K562 (cell line): ENCODE measurements around the gene GZMH. TPM values are rescaled to one million over a fixed set of nuclear protein-coding genes. Genes with fewer than 3 reads are reported as not detected.

ENCODE experiments used
- ATAC-seq: fragments of 200-7000 bp; cut with Tn5 transposase; 3 replicates; pipeline ENCODE4 v1.9.1; 2020; ENCODE audit warnings: moderate library complexity
- BruUV-seq: library from RNA; stranded (reverse); fragments of 400-500 nt; replicated peaks from 2 replicates; lab custom pipeline; 2021; lab: Mats Ljungman, UMichigan
- CTCF ChIA-PET: fragments of 300-600 bp; formaldehyde crosslinking; extraction: SDS; loops from one replicate; lab custom pipeline; 2021; ENCODE audit warnings: low intra/inter-chr PET ratio; lab: Yijun Ruan, JAX
- POLR2A ChIA-PET: fragments of 300-600, 350-650 bp; sonication (Branson Sonifier 250); formaldehyde crosslinking; extraction: SDS; loops from one replicate; lab custom pipeline; 2021; ENCODE audit warnings: antibody characterized with exemption, inconsistent platforms; lab: Yijun Ruan, JAX
- DNase-seq, 4 experiments: peaks; one replicate each; pipeline versions ENCODE4 v3.0.0 to v3.0.0-alpha.2; 2011 to 2018; ENCODE audit warnings: low spot score in 3 of 4, mixed read lengths in 3 of 4; ENCODE audit errors: extremely low read depth in 1 of 4
- FAIRE-seq: peaks from 2 replicates; lab custom pipeline; 2011; peaks lifted over from hg19 to GRCh38; lab: Jason Lieb, UNC
- H2AFZ ChIP-seq: 2 replicates; pipeline ENCODE4 v1.6.0; 2011; ENCODE audit warnings: low read depth, low read length, control low read depth, inconsistent platforms
- H3K27ac ChIP-seq: fragments of 200-600 bp; 3 replicates; pipeline ENCODE4 v1.8.0; 2011; ENCODE audit warnings: low read depth, mild to moderate bottlenecking, control low read depth, inconsistent platforms, low read length, moderate library complexity, mixed read lengths; ENCODE audit errors: extremely low read depth
- H3K27me3 ChIP-seq, 2 experiments: fragments of 300-600 bp in 1 of 2; 2 replicates in 1 of 2; 3 replicates in 1 of 2; pipeline versions ENCODE4 v1.6.0 to v1.8.0; 2011; ENCODE audit warnings: inconsistent platforms in 2 of 2, low read length in 2 of 2, mild to moderate bottlenecking in 1 of 2, mixed read lengths in 1 of 2, moderate library complexity in 1 of 2; ENCODE audit not compliant: control insufficient read depth in 2 of 2, insufficient read depth in 2 of 2
- H3K36me3 ChIP-seq: fragments of 300-600 bp; 3 replicates; pipeline ENCODE4 v1.8.0; 2011; ENCODE audit warnings: mild to moderate bottlenecking, low read length, inconsistent platforms; ENCODE audit not compliant: control insufficient read depth, insufficient read depth
- H3K4me1 ChIP-seq, 2 experiments: fragments of 200-600 bp in 1 of 2; replicated peaks in 1 of 2; 2 replicates in 1 of 2; 3 replicates in 1 of 2; pipeline versions ENCODE4 v1.5.1 to v1.8.0; 2011; ENCODE audit warnings: inconsistent platforms in 2 of 2, low read length in 2 of 2, mild to moderate bottlenecking in 1 of 2, mixed read lengths in 1 of 2, moderate library complexity in 1 of 2; ENCODE audit not compliant: control insufficient read depth in 2 of 2, insufficient read depth in 2 of 2
- H3K4me2 ChIP-seq: 2 replicates; pipeline ENCODE4 v1.6.1; 2011; ENCODE audit warnings: low read length, control low read depth, inconsistent platforms, mixed read lengths; ENCODE audit not compliant: insufficient read depth
- H3K4me3 ChIP-seq: fragments of 200-600 bp; sonication (generic), shearing (Covaris generic); 2 replicates; pipeline ENCODE4 v1.5.1; 2016; ENCODE audit warnings: control low read depth, inconsistent platforms
- H3K79me2 ChIP-seq: fragments of 200-600 bp; 3 replicates; pipeline ENCODE4 v1.8.0; 2011; ENCODE audit warnings: low read length, inconsistent platforms; ENCODE audit not compliant: control insufficient read depth, insufficient read depth
- H3K9ac ChIP-seq, 2 experiments: 2 replicates each; pipeline versions ENCODE4 v1.6.0 to v1.6.1; 2011; ENCODE audit warnings: low read depth in 2 of 2, low read length in 2 of 2, control low read depth in 1 of 2, inconsistent platforms in 1 of 2, mild to moderate bottlenecking in 1 of 2, mixed read lengths in 1 of 2; ENCODE audit not compliant: insufficient read depth in 1 of 2
- H3K9me1 ChIP-seq: one replicate; pipeline ENCODE4 v1.6.0; 2011; ENCODE audit warnings: inconsistent platforms, mild to moderate bottlenecking, low read length, moderate library complexity; ENCODE audit not compliant: control insufficient read depth, insufficient read depth
- H3K9me3 ChIP-seq: replicated peaks from 2 replicates; pipeline ENCODE4 v1.5.1; 2011; ENCODE audit warnings: low read depth, low read length, inconsistent platforms; ENCODE audit not compliant: control insufficient read depth, insufficient read depth
- H4K20me1 ChIP-seq: replicated peaks from 2 replicates; pipeline ENCODE4 v1.6.1; 2011; ENCODE audit warnings: low read length, inconsistent platforms, mixed read lengths; ENCODE audit not compliant: control insufficient read depth, insufficient read depth
- CSDE1 ChIP-seq, 2 experiments: fragments of 450-650 bp; IDR thresholded peaks; 2 replicates each; pipeline ENCODE4 v1.6.1; 2016; ENCODE audit warnings: mild to moderate bottlenecking in 1 of 2
- MYNN ChIP-seq, 2 experiments: sonication (generic); formaldehyde crosslinking in 1 of 2; IDR thresholded peaks; 2 replicates each; pipeline versions ENCODE4 v1.5.0 to v1.6.1; 2016 to 2020; ENCODE audit warnings: antibody characterized with exemption in 1 of 2, missing genetic modification reagents in 1 of 2
- POLR3A ChIP-seq: IDR thresholded peaks from 2 replicates; pipeline ENCODE4 v1.6.1; 2011; ENCODE audit warnings: borderline replicate concordance, mild to moderate bottlenecking, moderate library complexity; ENCODE audit not compliant: insufficient read length, insufficient read depth; ENCODE audit errors: extremely low read depth
- ZNF280B ChIP-seq: fragments of 250-450 bp; sonication (Bioruptor Pico); IDR thresholded peaks from 2 replicates; pipeline ENCODE4 v1.5.1; 2021; ENCODE audit warnings: mild to moderate bottlenecking
- ZNF316 ChIP-seq: fragments of 450-650 bp; IDR thresholded peaks from 2 replicates; pipeline ENCODE4 v1.6.1; 2016
- ZNF431 ChIP-seq: sonication (generic); formaldehyde crosslinking; IDR thresholded peaks from 2 replicates; pipeline ENCODE4 v1.8.0; 2022; ENCODE audit warnings: mild to moderate bottlenecking, missing genetic modification reagents
- ZNF655 ChIP-seq: fragments of 250-450 bp; sonication (Bioruptor Pico); IDR thresholded peaks from 2 replicates; pipeline ENCODE4 v1.5.0; 2021
- WGBS: fragments of 100-300 bp; shearing (Covaris generic); methylation state at CpG from one replicate; pipeline ENCODE4 v1.1.6; 2016; ENCODE audit warnings: low coverage, mixed read lengths; ENCODE audit not compliant: insufficient coverage; ENCODE audit errors: missing lambda C conversion rate; 5-methylcytosine and 5-hydroxymethylcytosine counted together
- in situ Hi-C: fragments of 300-500 bp; cut with MboI; formaldehyde crosslinking; loops from 4 replicates; pipeline ENCODE4 v1.15.0; 2018; ENCODE audit warnings: inconsistent platforms, mixed read lengths
- intact Hi-C: fragments of 100-400 bp; cut with micrococcal nuclease; formaldehyde crosslinking; loops from 2 replicates; pipeline ENCODE4 v1.14.2; 2022
- polyA plus RNA-seq, 8 experiments: library from polyadenylated mRNA; depleted of rRNA in 4 of 8; stranded (reverse) in 5 of 8; unstranded in 3 of 8; fragments of >200 nt; fragmentation: Nextera tagmentation in 2 of 8; fragmentation: Illumina TruSeq in 1 of 8; extraction: Ambion mirVana in 2 of 8; extraction: Trizol in 1 of 8; gene quantifications; 2 replicates each; pipeline versions ENCODE4 v1.2.1 to v1.2.3, GENCODE V29; 2011 to 2014; ENCODE audit warnings: inconsistent platforms in 1 of 8, missing spikeins in 1 of 8
- total RNA-seq, 7 experiments: library from RNA; depleted of rRNA in 6 of 7; stranded (reverse); fragments of >200 nt in 6 of 7; fragmentation: Illumina TruSeq in 2 of 7; extraction: Trizol in 2 of 7; gene quantifications; 2 replicates each; pipeline versions ENCODE4 v1.2.1 to v1.2.3, GENCODE V29; 2011 to 2021; ENCODE audit warnings: low replicate concordance in 1 of 7
- TF ChIP-seq, protein P1 (sequence below): IDR thresholded peaks from 2 replicates; pipeline ENCODE4 v1.6.1; 2012; ENCODE audit warnings: low read depth, low read length, improper control_type of control experiment, borderline replicate concordance
- TF ChIP-seq, protein P2 (sequence below): fragments of 450-650 bp; formaldehyde crosslinking; IDR thresholded peaks from 2 replicates; pipeline ENCODE4 v1.4.0; 2020; ENCODE audit warnings: mild to moderate bottlenecking, mixed read lengths
- TF ChIP-seq, protein P3 (sequence below), 2 experiments: fragments of 450-650 bp in 1 of 2; IDR thresholded peaks; 2 replicates each; pipeline ENCODE4 v1.6.1; 2011 to 2017; ENCODE audit warnings: low read depth in 2 of 2, antibody characterized with exemption in 1 of 2, borderline replicate concordance in 1 of 2, low read length in 1 of 2, mild to moderate bottlenecking in 1 of 2, mixed read lengths in 1 of 2; ENCODE audit not compliant: control insufficient read depth in 1 of 2

The GZMH gene
- total and polyA plus RNA-seq, 9 of the 15 experiments (the other 6 are each of a cell fraction or from before 2014, with no cell fraction given), result not detected

DNA sequence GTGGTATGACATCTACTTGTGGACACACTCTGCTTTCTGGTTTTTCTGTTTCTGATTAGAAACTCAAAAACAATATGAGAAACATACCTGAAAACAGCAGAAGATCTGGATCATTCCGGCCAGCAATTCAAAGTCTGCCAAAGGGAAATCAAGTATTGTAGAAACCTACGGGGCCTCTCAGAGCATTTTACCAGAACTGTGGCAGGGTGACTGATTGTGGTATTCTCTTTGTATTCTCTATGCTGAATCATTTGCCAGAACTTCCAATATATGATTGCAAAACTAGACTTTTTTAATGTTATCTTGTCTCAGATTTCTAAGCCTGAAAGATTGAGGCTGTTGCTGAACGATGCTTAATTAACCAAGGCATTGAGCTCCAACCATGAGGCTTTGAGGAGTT, 30.4 kb upstream of the GZMH start (continued):
- TF ChIP-seq POLR3A, result no peak
- TF ChIP-seq ZNF431 (CRISPR knock-in tag), result no peak
- TF ChIP-seq, protein P1, sequence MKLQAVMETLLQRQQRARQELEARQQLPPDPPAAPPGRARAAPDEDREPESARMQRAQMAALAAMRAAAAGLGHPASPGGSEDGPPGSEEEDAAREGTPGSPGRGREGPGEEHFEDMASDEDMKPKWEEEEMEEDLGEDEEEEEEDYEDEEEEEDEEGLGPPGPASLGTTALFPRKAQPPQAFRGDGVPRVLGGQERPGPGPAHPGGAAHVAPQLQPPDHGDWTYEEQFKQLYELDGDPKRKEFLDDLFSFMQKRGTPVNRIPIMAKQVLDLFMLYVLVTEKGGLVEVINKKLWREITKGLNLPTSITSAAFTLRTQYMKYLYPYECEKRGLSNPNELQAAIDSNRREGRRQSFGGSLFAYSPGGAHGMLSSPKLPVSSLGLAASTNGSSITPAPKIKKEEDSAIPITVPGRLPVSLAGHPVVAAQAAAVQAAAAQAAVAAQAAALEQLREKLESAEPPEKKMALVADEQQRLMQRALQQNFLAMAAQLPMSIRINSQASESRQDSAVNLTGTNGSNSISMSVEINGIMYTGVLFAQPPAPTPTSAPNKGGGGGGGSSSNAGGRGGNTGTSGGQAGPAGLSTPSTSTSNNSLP, result no peak

DNA sequence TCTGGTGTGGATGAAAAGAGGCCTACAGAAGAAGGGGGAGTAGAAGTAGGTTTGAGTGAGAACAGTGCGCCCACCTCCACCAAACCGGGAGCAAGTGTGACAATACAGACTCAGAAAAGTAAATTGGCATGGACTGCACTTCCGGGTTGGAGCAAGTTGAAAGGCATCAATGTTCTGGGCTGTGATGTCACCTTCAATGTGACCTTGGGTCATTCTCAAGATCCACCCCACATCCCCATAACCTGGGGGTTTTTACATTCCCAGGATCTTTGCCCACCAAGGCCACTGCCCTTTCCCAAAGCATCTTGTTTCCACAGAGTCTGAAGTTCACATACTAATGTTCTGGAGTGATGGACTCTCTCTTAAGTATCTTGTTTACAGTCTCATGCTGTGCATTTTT, 29.8 kb upstream of the GZMH start:
- H3K36me3 ChIP-seq, result no peaks in the 10 kb centered on the region
- no peak overlapping the region for H3K4me2 ChIP-seq
- H3K9ac ChIP-seq, result no peak overlapping the region
- H4K20me1 ChIP-seq, result no peaks in the 10 kb centered on the region
- POLR2A ChIA-PET, result no interaction called here
- TF ChIP-seq, protein P2, sequence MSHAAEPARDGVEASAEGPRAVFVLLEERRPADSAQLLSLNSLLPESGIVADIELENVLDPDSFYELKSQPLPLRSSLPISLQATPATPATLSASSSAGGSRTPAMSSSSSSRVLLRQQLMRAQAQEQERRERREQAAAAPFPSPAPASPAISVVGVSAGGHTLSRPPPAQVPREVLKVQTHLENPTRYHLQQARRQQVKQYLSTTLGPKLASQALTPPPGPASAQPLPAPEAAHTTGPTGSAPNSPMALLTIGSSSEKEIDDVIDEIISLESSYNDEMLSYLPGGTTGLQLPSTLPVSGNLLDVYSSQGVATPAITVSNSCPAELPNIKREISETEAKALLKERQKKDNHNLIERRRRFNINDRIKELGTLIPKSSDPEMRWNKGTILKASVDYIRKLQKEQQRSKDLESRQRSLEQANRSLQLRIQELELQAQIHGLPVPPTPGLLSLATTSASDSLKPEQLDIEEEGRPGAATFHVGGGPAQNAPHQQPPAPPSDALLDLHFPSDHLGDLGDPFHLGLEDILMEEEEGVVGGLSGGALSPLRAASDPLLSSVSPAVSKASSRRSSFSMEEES (CRISPR knock-in tag), result no peak
- no peak for TF ChIP-seq MYNN (IDR thresholded peaks at IDR 0.05)
- no peak for TF ChIP-seq MYNN (CRISPR knock-in tag; IDR thresholded peaks at IDR 0.05)
- TF ChIP-seq ZNF655, result no peak
- TF ChIP-seq ZNF316, result no peak
- TF ChIP-seq, protein P3, sequence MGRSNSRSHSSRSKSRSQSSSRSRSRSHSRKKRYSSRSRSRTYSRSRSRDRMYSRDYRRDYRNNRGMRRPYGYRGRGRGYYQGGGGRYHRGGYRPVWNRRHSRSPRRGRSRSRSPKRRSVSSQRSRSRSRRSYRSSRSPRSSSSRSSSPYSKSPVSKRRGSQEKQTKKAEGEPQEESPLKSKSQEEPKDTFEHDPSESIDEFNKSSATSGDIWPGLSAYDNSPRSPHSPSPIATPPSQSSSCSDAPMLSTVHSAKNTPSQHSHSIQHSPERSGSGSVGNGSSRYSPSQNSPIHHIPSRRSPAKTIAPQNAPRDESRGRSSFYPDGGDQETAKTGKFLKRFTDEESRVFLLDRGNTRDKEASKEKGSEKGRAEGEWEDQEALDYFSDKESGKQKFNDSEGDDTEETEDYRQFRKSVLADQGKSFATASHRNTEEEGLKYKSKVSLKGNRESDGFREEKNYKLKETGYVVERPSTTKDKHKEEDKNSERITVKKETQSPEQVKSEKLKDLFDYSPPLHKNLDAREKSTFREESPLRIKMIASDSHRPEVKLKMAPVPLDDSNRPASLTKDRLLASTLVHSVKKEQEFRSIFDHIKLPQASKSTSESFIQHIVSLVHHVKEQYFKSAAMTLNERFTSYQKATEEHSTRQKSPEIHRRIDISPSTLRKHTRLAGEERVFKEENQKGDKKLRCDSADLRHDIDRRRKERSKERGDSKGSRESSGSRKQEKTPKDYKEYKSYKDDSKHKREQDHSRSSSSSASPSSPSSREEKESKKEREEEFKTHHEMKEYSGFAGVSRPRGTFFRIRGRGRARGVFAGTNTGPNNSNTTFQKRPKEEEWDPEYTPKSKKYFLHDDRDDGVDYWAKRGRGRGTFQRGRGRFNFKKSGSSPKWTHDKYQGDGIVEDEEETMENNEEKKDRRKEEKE (IDR thresholded peaks at IDR 0.05; ENCODE audit: borderline replicate concordance in 1 of 2, control insufficient read depth in 1 of 2, low read depth in 2 of 2, low read length in 1 of 2), result no peak
- TF ChIP-seq CSDE1 (IDR thresholded peaks at IDR 0.05), result no peak
- no peak for TF ChIP-seq ZNF280B (CRISPR knock-in tag)
- no peaks in the 10 kb centered on the region for H3K9me3 ChIP-seq
- no peak overlapping the region for H2AFZ ChIP-seq
- H3K79me2 ChIP-seq, result no peaks in the 10 kb centered on the region
- CTCF ChIA-PET, result no interaction called here
- no peak overlapping the region for H3K27ac ChIP-seq
- H3K4me1 ChIP-seq, result no peaks in the 10 kb centered on the region
- no peak overlapping the region for H3K4me3 ChIP-seq
- H3K27me3 ChIP-seq, result no peaks in the 10 kb centered on the region
- in situ Hi-C loops (no loop called here), intact Hi-C loops (no loop called here)
- ATAC-seq (no peak), DNase-seq (no peak), FAIRE-seq (no peak)
- no TSS peak for BruUV-seq
- 3% methylated on average over 3 of the region's 3 CpGs for WGBS
- no peaks in the 10 kb centered on the region for H3K9me1 ChIP-seq
